Retinal pigment epithelial cell (primary cell): Measurements from ENCODE around the gene AHI1.
"Not testable (repeated sequence)": the region's sequence is repeated elsewhere in the genome, so short reads cannot be mapped to it uniquely, and the experiment has no call there.

Experiments
- DNase-seq: peaks from one replicate; pipeline ENCODE4 v3.0.0-alpha.2; 2010; ENCODE audit warnings: low read depth
- H3K4me3 ChIP-seq: 2 replicates; pipeline ENCODE4 v1.5.1; 2011; ENCODE audit warnings: mild to moderate bottlenecking, low read length, control low read depth, moderate library complexity
- TF ChIP-seq, protein P1 (sequence below): conservative IDR thresholded peaks from 2 replicates; pipeline ENCODE4 v1.5.1; 2011; ENCODE audit warnings: low read depth, low read length, control low read depth, inconsistent platforms

Gene AHI1

DNA sequence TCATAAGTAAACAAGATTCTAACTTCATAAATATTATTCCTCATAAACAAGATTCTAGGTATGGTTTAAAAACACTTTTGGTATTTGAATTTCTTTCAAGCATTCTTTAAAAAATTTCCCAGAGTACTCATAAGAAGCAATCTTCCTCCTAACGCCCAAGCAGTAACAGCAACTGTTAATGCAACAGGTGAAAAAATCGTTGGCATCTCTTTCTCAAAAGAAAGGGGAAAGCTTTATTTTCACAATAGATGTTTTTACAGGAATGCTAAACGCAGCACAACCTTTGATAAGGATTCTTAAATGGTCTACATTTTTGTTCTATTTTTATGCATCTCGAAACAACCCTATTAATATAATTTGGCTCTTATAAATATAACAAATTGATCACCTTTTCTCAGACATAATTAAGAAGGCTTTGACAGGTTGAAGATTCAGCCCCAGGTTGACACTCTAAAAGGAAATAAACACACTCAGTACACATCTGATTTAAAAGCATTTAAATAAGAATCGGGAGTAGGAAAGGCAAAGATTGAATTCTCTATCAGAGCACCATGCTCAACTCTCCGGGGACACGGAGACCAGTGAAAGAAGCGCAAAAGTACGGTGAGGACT, 634 bp downstream of the AHI1 start:
- peak overlapping the region; percentile 92 for H3K4me3 ChIP-seq
- TF ChIP-seq, protein P1, sequence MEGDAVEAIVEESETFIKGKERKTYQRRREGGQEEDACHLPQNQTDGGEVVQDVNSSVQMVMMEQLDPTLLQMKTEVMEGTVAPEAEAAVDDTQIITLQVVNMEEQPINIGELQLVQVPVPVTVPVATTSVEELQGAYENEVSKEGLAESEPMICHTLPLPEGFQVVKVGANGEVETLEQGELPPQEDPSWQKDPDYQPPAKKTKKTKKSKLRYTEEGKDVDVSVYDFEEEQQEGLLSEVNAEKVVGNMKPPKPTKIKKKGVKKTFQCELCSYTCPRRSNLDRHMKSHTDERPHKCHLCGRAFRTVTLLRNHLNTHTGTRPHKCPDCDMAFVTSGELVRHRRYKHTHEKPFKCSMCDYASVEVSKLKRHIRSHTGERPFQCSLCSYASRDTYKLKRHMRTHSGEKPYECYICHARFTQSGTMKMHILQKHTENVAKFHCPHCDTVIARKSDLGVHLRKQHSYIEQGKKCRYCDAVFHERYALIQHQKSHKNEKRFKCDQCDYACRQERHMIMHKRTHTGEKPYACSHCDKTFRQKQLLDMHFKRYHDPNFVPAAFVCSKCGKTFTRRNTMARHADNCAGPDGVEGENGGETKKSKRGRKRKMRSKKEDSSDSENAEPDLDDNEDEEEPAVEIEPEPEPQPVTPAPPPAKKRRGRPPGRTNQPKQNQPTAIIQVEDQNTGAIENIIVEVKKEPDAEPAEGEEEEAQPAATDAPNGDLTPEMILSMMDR = no peak
- DNase-seq = no peak

DNA sequence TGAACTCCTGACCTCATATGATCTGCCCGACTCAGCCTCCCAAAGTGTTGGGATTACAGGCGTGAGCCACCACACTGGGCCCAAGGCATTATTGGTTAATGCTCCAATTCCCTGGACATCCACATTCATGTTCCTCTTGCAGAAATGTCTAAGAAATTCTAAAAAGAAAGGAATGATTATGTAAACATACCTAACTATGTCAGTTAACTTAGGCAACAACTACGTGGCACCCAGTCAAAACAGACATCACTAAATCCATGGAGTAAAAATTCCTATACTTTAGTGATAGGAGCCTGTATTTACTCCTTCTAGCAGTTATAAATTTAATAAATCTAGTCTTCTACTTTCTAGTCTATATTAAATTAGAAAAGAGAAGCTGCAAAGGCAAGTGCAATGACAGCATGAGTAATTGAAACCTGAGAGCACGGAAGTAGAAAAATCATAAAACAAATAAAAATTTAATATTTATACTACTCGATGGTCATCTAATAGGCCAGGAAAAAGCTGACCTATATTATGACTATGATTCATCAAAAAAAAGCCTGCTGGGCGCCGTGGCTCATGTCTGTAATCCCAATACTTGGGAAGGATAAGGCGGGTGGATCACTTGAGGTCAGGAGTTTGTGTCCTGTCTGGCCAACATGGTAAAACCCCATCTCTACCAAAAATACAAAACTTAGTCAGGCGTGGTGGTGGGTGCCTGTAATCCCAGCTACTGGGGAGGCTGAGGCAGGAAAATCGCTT, 4.2 kb downstream of the AHI1 start:
- DNase-seq = no peak
- TF ChIP-seq, protein P1 = no peak
- no peak overlapping the region for H3K4me3 ChIP-seq

DNA sequence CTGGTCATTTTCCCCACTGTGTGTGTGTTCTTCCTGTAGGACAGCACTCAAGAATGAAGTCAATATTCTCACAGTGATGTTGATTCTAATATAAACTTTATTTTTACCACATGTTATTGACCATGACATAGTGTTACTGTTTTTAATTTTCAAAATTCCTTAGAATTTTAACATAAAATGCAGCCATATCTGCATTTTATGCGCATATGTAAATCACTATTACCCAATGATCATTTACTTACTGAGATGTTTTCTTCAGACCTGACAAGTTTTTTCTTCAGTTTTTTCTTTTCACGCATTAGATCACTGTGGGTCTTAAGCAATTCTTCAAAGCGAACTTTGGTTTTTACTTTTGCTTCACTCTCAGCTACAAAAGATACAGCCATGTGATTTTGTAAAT, 7.2 kb downstream of the AHI1 start:
- TF ChIP-seq, protein P1 = no peak
- no peak overlapping the region for H3K4me3 ChIP-seq
- DNase-seq = no peak

DNA sequence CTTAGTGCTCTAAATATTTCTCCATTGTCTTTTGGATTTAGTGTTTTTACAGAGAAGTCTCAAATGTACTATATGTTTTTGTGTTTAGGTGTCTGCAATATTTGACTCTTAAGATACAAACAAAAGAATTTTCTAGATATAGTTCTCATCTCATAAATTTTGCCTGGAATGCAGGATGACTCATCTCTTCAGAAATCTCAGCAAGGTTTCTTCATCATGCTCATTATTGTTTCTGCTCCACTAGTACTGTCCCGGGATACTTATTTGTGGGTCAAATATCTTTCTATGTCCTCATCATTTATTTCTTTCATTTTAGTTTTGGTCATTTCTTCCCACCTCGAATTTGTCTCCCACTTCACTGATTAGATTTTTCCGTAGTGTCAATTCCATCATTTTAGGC, 9.5 kb downstream of the AHI1 start:
- no peak for DNase-seq
- H3K4me3 ChIP-seq = no peak overlapping the region
- TF ChIP-seq, protein P1 = no peak

DNA sequence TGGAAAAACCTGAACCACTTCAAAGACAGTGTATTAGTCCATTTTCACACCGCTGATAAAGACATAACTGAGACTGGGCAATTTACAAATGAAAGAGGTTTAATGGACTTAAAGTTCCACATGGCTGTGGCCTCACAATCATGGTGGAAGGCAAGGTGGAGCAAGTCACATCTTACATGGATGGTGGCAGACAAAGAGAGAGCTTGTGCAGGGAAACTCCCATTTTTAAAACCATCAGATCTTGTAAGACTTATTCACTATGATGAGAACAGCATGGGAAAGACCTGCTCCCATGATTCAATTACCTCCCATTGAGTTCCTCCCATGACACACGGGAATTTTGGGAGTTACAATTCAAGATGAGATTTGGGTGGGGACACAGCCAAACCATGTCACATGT, 13.6 kb downstream of the AHI1 start:
- DNase-seq, H3K4me3 ChIP-seq: not testable (repeated sequence)

DNA sequence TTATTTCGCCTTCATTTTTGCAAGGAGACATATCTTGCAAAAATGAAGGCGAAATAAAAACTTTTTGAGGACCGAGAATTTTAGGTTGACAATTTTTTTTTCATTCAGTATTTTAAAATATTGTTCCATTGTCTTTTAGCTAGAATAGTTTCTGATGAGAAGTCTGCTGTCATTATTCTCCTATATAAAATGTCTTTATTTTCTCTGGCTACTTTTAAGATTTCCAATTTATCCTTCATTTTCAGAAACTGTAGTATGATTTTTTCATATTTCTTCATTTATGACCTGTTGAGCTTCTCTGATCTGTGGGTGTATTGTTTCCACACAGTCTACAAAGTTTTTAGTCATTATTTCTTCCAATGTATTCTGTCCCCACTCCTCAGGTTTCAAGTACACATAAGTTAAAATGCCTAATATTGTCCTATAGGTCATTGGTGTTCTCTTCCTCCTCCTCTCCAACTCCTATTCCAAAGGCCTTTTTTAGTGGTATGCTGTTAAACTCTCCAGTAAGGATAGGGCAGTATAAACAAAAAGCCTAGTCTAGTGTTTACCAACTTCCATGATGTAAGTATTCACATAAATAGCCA, 15.7 kb downstream of the AHI1 start:
- TF ChIP-seq, protein P1 = no peak
- no peak overlapping the region for H3K4me3 ChIP-seq
- DNase-seq = no peak

DNA sequence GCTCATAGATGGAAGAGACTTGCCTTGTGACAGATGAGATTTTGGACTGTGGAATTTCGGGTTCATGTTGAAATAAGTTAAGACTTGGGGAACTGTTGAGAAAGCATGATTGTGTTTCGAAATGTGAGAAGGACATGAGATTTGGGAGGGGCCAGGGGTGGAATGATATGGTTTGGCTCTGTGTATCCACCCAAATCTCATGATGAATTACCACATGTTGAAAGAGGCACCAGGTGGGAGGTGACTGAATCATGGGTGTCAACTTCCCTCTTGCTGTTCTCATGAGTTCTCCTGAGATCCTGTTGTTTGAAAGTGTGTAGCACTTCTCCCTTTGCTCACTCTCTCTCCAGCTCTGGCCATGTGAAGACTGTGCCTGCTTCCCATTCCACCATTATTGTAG, 17.9 kb downstream of the AHI1 start:
- no peak for DNase-seq
- H3K4me3 ChIP-seq = no peak overlapping the region
- TF ChIP-seq, protein P1 = no peak
